Glutamatergic neuron (in vitro differentiated cells): Measurements from ENCODE around the gene SLBP. TPM values are rescaled to one million over a fixed set of nuclear protein-coding genes. Genes with fewer than 3 reads are reported as not detected.

Source experiments
- DNase-seq: peaks from one replicate; pipeline ENCODE4 v3.0.0; 2022
- H3K27ac Mint-ChIP-seq: one replicate; pipeline ENCODE4 v1.8.0; 2020; ENCODE audit warnings: mild to moderate bottlenecking, mixed read lengths, inconsistent platforms; ENCODE audit not compliant: unreplicated experiment
- H3K27me3 Mint-ChIP-seq: one replicate; pipeline ENCODE4 v1.8.0; 2020; ENCODE audit warnings: mild to moderate bottlenecking, moderate library complexity, mixed read lengths, inconsistent platforms; ENCODE audit not compliant: unreplicated experiment
- H3K36me3 Mint-ChIP-seq: one replicate; pipeline ENCODE4 v1.8.0; 2020; ENCODE audit warnings: mild to moderate bottlenecking, mixed read lengths, inconsistent platforms; ENCODE audit not compliant: unreplicated experiment
- H3K4me1 Mint-ChIP-seq: one replicate; pipeline ENCODE4 v1.8.0; 2020; ENCODE audit warnings: mild to moderate bottlenecking, low read depth, mixed read lengths, inconsistent platforms; ENCODE audit not compliant: unreplicated experiment
- H3K4me3 Mint-ChIP-seq: one replicate; pipeline ENCODE4 v1.8.0; 2020; ENCODE audit warnings: mild to moderate bottlenecking, mixed read lengths, inconsistent platforms; ENCODE audit not compliant: unreplicated experiment
- H3K9me3 Mint-ChIP-seq: one replicate; pipeline ENCODE4 v1.8.0; 2020; ENCODE audit warnings: mild to moderate bottlenecking, moderate library complexity, mixed read lengths, inconsistent platforms; ENCODE audit not compliant: unreplicated experiment
- total RNA-seq: library from RNA; stranded (reverse); fragmentation: NEBNext Ultra II Directional; extraction: Animal tissue kit (Norgen Biotek cat#: 25700); gene quantifications from one replicate; pipeline ENCODE4 v1.2.1, GENCODE V29; 2021; ENCODE audit not compliant: unreplicated experiment
- TF ChIP-seq, protein P1 (sequence below): fragments of 200-600 bp; sonication (generic); IDR thresholded peaks from one replicate; pipeline ENCODE4 v1.5.0; 2021; ENCODE audit not compliant: partially characterized antibody, unreplicated experiment

SLBP gene
- total RNA-seq, 1 donor from 2014 or later = 25.0 TPM

DNA sequence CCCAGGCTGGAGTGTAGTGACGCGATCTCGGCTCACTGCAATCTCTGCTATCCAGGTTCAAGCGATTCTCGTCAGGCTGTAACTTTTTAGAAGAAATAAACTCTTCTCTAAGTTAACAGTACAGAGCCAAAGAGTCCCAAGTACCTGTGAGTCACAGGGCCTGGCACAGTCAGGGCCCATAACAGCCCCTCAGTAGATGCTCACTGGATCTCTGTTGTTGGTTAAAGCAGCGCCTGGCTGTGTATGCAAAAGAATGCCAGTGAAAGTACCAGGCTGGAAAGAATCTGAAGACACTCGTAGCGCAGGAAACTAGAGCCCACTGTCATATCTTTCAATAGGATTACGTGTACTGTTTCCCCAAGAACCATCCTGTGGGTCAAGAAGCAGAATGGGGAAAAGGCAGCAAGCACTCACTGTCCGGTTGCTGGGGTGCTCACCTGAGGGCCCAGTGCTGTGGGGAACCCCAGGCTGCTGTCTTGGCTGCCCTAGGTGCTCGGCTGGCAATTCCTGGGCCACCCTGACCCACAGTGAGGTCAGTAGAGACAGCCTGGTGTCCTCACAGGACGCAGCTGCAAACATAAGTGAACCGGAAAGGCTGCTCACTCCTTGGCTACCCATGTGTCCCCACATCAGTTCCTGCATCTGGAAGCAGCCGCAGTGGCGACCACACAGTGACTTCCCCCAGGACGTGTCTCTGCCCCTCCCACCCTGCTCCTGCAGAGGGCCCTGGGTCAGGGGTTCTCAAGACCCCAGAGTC is 3.1 kb upstream of the SLBP start:
- TF ChIP-seq, protein P1, sequence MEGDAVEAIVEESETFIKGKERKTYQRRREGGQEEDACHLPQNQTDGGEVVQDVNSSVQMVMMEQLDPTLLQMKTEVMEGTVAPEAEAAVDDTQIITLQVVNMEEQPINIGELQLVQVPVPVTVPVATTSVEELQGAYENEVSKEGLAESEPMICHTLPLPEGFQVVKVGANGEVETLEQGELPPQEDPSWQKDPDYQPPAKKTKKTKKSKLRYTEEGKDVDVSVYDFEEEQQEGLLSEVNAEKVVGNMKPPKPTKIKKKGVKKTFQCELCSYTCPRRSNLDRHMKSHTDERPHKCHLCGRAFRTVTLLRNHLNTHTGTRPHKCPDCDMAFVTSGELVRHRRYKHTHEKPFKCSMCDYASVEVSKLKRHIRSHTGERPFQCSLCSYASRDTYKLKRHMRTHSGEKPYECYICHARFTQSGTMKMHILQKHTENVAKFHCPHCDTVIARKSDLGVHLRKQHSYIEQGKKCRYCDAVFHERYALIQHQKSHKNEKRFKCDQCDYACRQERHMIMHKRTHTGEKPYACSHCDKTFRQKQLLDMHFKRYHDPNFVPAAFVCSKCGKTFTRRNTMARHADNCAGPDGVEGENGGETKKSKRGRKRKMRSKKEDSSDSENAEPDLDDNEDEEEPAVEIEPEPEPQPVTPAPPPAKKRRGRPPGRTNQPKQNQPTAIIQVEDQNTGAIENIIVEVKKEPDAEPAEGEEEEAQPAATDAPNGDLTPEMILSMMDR = no peak
- Mint-ChIP-seq H3K27ac (no peak overlapping the region), H3K4me3 (peak overlapping the region; percentile 34)

DNA sequence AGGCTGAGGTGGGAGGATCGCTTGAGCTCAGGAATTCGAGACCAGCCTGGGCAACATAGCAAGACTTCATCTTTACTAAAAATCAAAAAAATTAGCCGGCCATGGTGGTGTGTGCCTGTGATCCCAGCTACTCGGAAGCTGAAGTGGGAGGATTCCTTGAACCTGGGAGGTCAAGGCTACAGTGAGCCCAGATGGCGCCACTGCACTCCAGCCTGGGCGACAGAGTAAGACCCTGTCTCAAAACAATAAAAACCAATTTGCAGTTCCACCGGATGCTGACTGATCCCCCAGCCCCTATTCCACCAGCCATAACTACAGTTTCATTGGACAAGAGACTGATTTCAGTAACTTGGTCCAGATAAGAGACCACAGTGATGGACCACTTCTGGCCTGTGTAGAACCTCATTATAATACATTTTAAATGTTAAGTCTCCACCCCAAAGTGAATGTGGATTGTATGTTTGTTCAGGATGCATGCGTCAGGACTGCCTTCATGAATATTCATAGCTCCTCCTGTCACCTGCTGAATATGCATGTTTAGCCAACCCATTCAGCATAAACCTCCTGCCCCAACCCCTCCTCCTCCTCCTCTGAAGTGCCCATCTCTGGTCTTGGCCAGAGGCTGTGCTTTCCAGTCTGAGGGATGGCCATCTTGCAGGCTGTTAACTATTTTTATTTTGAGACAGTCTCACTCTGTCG is 2.3 kb upstream of the SLBP start:
- TF ChIP-seq, protein P1 = no peak
- Mint-ChIP-seq H3K27me3 (peaks cover 12% of the 10 kb centered on the region), H3K4me1 (peaks cover 13% of the 10 kb centered on the region), H3K9me3 (peaks cover 5% of the 10 kb centered on the region), H3K27ac (no peak overlapping the region), H3K4me3 (no peak overlapping the region), H3K36me3 (no peaks in the 10 kb centered on the region)
- no peak for DNase-seq

More for the DNA sequence above, 3.1 kb upstream of the SLBP start:
- DNase-seq = no peak
- Mint-ChIP-seq H3K27me3 (peaks cover 12% of the 10 kb centered on the region), H3K9me3 (peaks cover 7% of the 10 kb centered on the region), H3K4me1 (peaks cover 9% of the 10 kb centered on the region), H3K36me3 (no peaks in the 10 kb centered on the region)

DNA sequence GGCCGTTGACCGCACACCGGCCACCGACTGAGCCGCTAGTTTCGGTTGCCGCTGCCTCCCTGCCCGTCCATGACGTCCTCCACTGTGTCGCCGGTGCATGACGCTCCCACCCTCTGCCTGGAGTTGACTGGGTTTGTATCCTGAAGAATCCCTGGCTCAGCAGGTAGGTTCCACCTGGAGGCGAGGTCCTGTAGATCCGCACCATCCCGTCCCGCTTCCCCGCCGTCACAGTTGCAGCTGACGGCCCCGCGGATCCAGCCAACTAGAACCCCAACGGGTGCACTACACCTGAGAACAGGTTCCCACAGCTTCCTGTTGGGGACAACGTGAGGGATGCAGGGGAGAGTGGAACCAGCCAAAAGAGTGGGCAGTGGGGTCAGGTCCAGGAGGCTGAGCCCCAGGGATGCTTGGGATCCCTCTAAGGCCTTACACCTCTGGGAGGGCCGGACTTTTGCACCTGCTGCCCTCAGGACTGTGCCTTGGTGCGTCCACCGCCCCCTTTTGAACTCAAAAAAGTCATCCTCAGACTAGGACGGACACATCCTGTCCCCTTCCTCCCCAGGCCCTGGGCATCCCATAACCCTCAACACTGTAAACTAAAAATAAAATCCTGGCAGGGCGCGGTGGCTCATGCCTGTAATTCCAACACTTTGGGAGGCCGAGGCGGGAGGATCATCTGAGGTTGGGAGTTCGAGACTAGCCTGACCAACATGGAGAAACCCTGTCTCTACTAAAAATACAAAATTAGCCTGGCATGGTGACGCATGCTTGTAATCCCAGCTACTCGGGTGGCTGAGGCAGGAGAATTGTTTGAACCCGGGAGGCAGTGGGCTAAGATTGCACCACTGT is 1.1 kb upstream of the SLBP start:
- no peak for DNase-seq
- H3K4me3 Mint-ChIP-seq = peak overlapping the region; percentile 87
- peak overlapping the region; percentile 28 for H3K27ac Mint-ChIP-seq
- peaks cover 13% of the 10 kb centered on the region for H3K4me1 Mint-ChIP-seq
- H3K27me3 Mint-ChIP-seq = peaks cover 12% of the 10 kb centered on the region
- TF ChIP-seq, protein P1 = no peak
- H3K9me3 Mint-ChIP-seq = peaks cover 7% of the 10 kb centered on the region
- no peaks in the 10 kb centered on the region for H3K36me3 Mint-ChIP-seq

DNA sequence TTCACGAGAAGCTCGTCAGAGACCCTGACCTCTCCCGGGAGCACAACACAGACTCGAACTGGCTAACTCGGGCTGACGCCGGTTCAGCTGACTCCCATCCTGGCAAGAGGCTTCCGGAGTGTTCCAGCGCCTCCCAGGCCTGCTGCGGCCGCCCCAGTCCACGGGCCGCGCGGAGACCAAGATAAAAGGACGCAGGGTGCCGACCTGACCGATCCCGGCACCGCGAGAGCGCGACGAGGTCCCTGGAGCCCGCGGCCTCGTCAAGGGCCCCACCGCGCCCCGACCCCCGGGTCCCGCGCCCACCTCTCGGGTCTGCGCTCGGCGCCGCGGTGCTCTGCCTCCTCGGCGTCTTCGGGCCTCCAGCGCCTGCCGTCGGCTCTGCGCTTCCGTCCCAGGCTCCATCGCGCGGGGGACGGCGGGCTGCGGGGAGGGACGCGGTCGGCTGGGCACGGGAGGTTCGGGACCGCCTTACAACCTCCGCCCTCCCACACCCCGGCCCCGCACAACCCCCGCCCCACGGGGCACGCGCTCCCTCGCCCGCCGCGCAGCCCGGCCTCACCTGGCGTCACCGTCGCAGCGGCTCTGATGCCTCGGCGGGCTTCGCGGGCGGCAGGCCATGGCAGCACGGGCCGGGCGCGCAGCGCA is 426 bp downstream of the SLBP start:
- peaks cover 12% of the 10 kb centered on the region for H3K27me3 Mint-ChIP-seq
- peaks cover 7% of the 10 kb centered on the region for H3K9me3 Mint-ChIP-seq
- H3K27ac Mint-ChIP-seq = peak overlapping the region; percentile 87
- H3K4me1 Mint-ChIP-seq = peaks cover 13% of the 10 kb centered on the region
- DNase-seq = peak; percentile 45
- peak overlapping the region; percentile 99 for H3K4me3 Mint-ChIP-seq
- H3K36me3 Mint-ChIP-seq = no peaks in the 10 kb centered on the region
- TF ChIP-seq, protein P1 = no peak
